Measurements from ENCODE around the gene NANS. TPM values are rescaled to one million over a fixed set of nuclear protein-coding genes. Genes with fewer than 3 reads are reported as not detected.

Gene NANS
- total RNA-seq, 3 donors from 2014 or later, result 119 to 342 (median 206) TPM

DNA sequence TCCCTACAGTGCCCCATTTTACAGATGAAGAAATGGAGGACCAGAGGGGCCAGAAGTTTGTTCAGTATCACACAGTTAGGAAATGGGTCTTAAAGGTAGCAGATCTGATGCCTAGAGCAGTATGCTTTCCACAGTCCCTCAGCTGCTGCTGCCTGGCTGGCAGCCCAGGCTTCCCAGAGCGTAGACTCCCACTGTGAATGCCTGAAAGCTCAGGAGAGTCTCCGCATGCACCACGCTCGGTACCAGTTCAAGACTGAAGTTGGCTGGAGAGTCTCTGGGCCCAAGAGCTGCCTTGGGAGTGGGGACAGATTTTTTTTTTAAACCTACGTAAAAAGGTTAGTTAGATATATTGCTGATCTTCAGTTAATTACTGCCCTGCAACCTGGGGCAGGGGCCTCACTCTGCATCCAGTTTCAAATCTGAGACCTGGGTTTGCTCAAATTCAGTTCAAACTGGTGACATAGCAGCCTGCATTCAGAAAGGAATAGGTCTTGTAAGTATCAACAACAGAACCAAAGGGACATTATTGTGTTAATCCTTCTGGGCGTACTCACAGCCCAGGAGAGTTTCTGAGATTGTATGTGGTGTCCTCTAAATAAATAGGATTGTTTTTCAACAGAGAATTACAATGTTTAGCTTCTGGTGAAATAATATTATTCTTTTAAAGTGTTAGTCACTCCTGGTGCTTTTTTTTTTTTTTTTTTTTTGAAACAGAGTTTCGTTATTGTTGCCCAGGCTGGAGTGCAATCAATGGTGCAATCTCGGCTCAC, 8.3 kb downstream of the NANS start:
- peaks cover 9% of the 10 kb centered on the region for H3K36me3 ChIP-seq (ENCODE audit: low read depth)
- H3K4me1 ChIP-seq (ENCODE audit: low read depth), result peaks cover 35% of the 10 kb centered on the region
- no peaks in the 10 kb centered on the region for H3K9me3 ChIP-seq
- no peak for DNase-seq
- H3K4me3 ChIP-seq, result no peak overlapping the region
- TF ChIP-seq, protein P1, sequence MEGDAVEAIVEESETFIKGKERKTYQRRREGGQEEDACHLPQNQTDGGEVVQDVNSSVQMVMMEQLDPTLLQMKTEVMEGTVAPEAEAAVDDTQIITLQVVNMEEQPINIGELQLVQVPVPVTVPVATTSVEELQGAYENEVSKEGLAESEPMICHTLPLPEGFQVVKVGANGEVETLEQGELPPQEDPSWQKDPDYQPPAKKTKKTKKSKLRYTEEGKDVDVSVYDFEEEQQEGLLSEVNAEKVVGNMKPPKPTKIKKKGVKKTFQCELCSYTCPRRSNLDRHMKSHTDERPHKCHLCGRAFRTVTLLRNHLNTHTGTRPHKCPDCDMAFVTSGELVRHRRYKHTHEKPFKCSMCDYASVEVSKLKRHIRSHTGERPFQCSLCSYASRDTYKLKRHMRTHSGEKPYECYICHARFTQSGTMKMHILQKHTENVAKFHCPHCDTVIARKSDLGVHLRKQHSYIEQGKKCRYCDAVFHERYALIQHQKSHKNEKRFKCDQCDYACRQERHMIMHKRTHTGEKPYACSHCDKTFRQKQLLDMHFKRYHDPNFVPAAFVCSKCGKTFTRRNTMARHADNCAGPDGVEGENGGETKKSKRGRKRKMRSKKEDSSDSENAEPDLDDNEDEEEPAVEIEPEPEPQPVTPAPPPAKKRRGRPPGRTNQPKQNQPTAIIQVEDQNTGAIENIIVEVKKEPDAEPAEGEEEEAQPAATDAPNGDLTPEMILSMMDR (IDR thresholded peaks at IDR 0.05), result no peak
- intact Hi-C loops (cut with DNase I, micrococcal nuclease), result no loop called here
- no peak for ATAC-seq

- TF ChIP-seq, protein P1 (IDR thresholded peaks at IDR 0.05), result no peak
- ATAC-seq, result no peak
- Histone ChIP-seq H3K4me3 (no peak overlapping the region), H3K36me3 (ENCODE audit: low read depth) (peaks cover 9% of the 10 kb centered on the region), H3K9me3 (no peaks in the 10 kb centered on the region), H3K4me1 (ENCODE audit: low read depth) (peaks cover 38% of the 10 kb centered on the region)
- intact Hi-C loops (cut with DNase I, micrococcal nuclease), result no loop called here
- no peak for DNase-seq
These were observed 9.7 kb downstream of the NANS start for GRCh38 chr9:98066235-98066634.

DNA sequence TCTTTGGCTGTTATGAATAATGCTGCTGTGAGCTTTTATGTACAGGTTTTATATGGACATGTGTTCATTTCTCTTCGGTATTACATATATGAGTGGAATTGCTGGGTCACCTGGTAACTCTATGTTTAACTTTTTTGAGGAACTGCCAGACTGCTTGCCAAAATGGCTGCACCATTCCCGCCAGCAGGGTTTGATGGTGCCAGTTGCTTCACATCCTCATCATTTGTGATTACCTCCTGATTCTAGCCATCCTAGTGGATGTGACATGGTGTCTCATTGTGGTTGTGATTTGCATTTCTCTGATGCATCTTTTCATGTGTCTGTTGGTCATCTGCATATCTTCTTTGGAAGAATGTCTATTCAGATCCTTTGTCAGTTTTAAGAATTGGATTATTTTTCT, 10.7 kb downstream of the NANS start:
- no peak for ATAC-seq
- no peaks in the 10 kb centered on the region for H3K9me3 ChIP-seq
- DNase-seq, result no peak
- H3K36me3 ChIP-seq (ENCODE audit: low read depth), result peaks cover 9% of the 10 kb centered on the region
- intact Hi-C loops (cut with DNase I, micrococcal nuclease), result no loop called here
- H3K4me3 ChIP-seq, result no peak overlapping the region
- TF ChIP-seq, protein P1 (IDR thresholded peaks at IDR 0.05), result no peak
- peaks cover 43% of the 10 kb centered on the region for H3K4me1 ChIP-seq (ENCODE audit: low read depth)

- peaks cover 3% of the 10 kb centered on the region for H3K36me3 ChIP-seq (ENCODE audit: low read depth)
These were observed 13.0 kb downstream of the NANS start for GRCh38 chr9:98069551-98069950.

GRCh38 chr9:98070704-98071103, 14.2 kb downstream of the NANS start:
- H3K9me3 ChIP-seq, result no peaks in the 10 kb centered on the region
- TF ChIP-seq, protein P1 (IDR thresholded peaks at IDR 0.05), result no peak
- DNase-seq (no peak), ATAC-seq (no peak)
- no peaks in the 10 kb centered on the region for H3K36me3 ChIP-seq (ENCODE audit: low read depth)
- intact Hi-C loops (cut with DNase I, micrococcal nuclease), result loop anchor here in 1 of 2 donors (10.0 kb wide), 1 partner anchor 184 kb away; the partner anchor contains the start of gene TBC1D2
- H3K4me1 ChIP-seq (ENCODE audit: low read depth), result peaks cover 57% of the 10 kb centered on the region
- no peak overlapping the region for H3K4me3 ChIP-seq

More at GRCh38 chr9:98069551-98069950, 13.0 kb downstream of the NANS start:
- H3K9me3 ChIP-seq, result no peaks in the 10 kb centered on the region
- DNase-seq, result no peak
- no peak overlapping the region for H3K4me3 ChIP-seq
- TF ChIP-seq, protein P1 (IDR thresholded peaks at IDR 0.05), result no peak
- intact Hi-C loops (cut with DNase I, micrococcal nuclease), result no loop called here
- no peak for ATAC-seq
- peaks cover 54% of the 10 kb centered on the region for H3K4me1 ChIP-seq (ENCODE audit: low read depth)
